Measurements from ENCODE around the gene PLXNA4.
"Not testable (repeated sequence)": the region's sequence is repeated elsewhere in the genome, so short reads cannot be mapped to it uniquely, and the experiment has no call there.

PLXNA4 gene

DNA sequence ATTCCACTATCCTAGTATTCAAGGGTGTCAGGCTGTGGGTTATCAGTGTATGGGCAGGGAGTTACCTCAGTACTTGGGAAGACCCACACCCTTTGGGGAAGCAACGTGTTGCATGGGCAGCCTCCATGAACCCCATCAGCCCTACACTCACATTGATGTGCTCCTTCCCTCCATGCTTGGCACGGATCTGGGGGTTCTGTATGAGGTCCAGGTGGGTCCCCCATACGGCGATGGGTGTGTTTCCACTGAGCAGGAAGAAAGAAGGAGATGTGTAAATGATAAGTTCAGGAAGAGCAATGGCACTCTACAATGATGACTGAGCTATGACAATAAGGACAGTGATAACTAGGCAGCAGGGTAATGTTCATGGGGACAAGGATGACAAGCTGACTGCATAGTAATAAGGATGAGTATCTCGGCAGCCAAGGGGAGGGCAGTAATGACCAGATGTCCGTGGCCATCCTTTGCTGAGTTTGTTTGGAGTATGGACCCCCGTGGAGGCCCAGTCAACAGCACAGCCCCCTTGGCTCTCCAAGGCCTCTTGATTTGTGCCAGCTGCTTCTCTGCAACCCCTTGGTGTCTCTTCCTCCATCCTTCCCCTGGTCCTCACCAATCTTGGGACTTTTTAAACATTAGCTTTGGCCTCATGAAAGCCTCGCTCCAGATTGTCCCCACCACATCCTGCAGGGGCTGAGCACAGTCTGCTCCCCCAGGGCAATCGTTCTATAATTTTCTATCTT is 394.2 kb downstream of the PLXNA4 start:
- no peak for DNase-seq (ENCODE audit: low spot score)
- TF ChIP-seq, protein P1, sequence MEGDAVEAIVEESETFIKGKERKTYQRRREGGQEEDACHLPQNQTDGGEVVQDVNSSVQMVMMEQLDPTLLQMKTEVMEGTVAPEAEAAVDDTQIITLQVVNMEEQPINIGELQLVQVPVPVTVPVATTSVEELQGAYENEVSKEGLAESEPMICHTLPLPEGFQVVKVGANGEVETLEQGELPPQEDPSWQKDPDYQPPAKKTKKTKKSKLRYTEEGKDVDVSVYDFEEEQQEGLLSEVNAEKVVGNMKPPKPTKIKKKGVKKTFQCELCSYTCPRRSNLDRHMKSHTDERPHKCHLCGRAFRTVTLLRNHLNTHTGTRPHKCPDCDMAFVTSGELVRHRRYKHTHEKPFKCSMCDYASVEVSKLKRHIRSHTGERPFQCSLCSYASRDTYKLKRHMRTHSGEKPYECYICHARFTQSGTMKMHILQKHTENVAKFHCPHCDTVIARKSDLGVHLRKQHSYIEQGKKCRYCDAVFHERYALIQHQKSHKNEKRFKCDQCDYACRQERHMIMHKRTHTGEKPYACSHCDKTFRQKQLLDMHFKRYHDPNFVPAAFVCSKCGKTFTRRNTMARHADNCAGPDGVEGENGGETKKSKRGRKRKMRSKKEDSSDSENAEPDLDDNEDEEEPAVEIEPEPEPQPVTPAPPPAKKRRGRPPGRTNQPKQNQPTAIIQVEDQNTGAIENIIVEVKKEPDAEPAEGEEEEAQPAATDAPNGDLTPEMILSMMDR (IDR thresholded peaks at IDR 0.05; ENCODE audit: extremely low read depth, missing control alignments): no peak

DNA sequence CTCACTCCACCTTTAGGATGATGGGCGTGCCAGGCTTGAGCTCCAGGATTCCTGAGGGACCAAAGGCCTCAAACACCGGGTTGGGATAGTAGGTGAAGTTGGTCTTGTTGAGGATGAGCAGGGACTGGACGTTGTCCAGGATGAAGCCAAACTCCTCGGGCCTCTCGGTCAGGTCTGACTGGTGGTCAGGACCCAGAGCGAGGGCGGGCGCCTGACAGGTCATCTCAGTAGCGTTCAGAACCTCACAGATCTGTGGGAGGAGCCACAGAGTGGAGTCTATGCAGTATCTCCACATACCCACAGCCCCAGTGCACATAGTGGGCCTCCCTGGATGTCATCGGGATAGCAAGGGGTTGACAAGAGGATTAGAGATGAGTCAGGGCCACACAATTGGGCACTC is 394.9 kb downstream of the PLXNA4 start:
- TF ChIP-seq, protein P1 (IDR thresholded peaks at IDR 0.05; ENCODE audit: extremely low read depth, missing control alignments): no peak
- no peak for DNase-seq (ENCODE audit: low spot score)

DNA sequence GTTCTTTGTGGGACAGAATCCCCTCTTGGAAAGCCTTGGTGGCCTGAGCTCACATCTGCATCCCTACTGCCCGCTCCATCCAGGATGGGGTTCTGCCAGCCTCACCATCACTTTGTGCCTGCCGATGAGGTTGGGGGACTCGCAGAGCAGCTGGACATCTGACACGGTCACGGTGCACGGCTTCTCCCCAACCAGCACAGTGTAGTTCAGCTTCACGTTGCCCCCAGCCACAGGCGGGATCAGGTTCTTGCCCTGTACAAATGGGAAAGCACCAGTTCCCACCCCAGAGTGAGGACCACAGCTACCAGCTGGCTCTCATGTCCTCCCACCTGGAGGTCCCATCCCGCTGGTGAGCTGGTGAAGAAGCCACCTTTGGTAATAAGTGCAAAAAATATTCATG is 395.8 kb downstream of the PLXNA4 start:
- DNase-seq (ENCODE audit: low spot score): no peak
- TF ChIP-seq, protein P1 (IDR thresholded peaks at IDR 0.05; ENCODE audit: extremely low read depth, missing control alignments): no peak

DNA sequence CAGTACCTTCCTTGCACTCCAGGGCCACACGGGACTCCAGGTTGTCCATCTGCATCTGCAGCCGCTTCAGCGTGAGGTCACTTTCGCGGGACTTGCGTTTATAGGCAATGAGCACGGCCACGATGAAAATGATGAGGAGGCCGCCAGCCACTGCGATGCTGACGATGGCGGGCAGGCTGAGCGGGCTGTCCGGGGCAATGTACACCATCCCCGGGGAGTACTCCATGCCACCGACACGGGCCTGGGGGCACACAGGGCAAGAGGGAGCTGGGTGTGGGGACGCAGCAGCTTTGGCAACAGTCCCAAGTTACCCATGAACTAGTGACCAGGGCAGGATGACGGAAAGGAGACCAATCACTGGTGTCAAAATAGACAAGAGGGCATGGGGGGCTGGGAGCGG is 396.6 kb downstream of the PLXNA4 start:
- TF ChIP-seq, protein P1 (IDR thresholded peaks at IDR 0.05; ENCODE audit: extremely low read depth, missing control alignments): no peak

DNA sequence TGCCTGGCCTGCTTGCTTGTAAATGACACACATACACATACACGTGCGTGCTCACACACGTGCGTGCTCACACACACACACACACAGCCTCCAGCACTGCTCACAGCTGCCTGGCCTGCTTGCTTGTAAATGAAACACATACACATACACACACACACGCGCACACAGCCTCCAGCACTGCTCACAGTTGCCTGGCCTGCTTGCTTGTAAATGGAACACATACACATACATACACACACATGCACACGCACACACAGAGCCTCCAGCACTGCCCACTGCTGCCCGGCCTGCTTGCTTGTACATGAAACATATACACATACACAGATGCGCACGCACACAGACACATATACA is 397.2 kb downstream of the PLXNA4 start:
- DNase-seq (ENCODE audit: low spot score): no peak
- TF ChIP-seq, protein P1 (IDR thresholded peaks at IDR 0.05; ENCODE audit: extremely low read depth, missing control alignments): no peak

More for the DNA sequence above, 396.6 kb downstream of the PLXNA4 start:
- no peak for DNase-seq (ENCODE audit: low spot score)

DNA sequence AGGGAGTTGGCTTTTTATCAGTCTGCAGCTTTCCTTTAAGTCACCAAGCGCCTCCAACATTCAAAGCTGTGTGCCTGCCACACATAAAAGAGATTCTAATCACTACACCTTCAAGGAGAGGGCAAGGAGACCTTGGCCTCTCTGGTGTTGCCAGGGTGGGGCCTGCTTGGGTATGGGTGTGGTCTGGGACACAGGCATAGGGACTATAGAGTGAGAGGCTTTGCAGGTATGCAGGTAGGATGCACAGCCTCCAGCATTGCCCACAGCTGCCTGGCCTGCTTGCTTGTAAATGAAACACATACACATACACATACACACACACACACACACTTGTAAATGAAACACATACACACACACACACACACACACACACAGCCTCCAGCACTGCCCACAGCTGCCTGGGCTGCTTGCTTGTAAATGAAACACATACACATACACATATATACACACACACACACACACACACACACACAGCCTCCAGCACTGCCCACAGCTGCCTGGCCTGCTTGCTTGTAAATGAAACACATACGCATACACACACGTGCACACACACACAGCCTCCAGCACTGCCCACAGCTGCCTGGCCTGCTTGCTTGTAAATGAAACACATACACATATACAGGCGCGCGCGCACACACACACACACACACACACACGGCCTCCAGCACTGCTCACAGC is 397.7 kb downstream of the PLXNA4 start:
- DNase-seq (ENCODE audit: low spot score): not testable (repeated sequence)

DNA sequence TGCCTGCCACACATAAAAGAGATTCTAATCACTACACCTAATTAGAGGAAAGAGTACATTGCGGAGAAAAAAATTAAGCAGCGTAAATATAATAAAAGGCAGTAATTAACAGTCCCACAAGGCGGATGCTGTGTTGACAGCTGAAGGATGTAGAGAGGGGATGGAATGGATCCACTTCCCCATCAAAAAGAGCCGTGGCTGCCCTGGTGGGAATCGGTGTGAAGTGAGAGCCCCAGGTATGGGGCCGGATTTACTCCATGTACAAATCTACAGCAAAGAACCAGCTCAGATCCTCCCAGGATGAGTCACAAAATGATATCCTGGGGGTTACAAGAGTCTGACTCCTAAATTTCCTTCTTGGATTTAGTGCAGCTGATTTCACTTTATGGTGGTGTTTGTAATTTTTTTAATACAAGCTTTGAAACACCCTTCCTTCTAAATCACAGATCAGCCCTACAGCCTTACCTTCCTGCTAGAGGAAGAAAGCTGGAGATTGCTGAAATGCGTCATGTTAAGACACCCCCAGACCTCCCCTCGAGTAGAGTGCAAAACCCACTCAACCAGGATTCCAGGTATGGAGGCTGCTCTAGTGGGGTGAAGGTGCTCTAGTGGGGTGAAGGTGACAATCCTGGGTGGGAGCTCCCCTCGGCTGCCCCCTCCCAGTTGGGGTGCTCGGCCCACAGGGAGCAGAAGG is 398.4 kb downstream of the PLXNA4 start:
- DNase-seq (ENCODE audit: low spot score): no peak

More for the DNA sequence above, 398.4 kb downstream of the PLXNA4 start:
- TF ChIP-seq, protein P1 (IDR thresholded peaks at IDR 0.05; ENCODE audit: extremely low read depth, missing control alignments): no peak

Data from GM20000 (cell line).